Prostate gland (tissue), 2 donors: Measurements from ENCODE around the gene MYO5B.

Source experiments
- CTCF ChIP-seq, 4 experiments: fragments of 200-600 bp in 2 of 4; fragments of 450-650 bp in 2 of 4; sonication (generic) in 2 of 4; IDR thresholded peaks; 1 replicate in 3 of 4; 2 replicates in 1 of 4; pipeline ENCODE4 v1.5.1; 2016 to 2019; ENCODE audit warnings: antibody characterized with exemption in 4 of 4, mild to moderate bottlenecking in 2 of 4, moderate library complexity in 2 of 4
- POLR2A ChIP-seq: fragments of 450-650 bp; IDR thresholded peaks from one replicate; pipeline ENCODE4 v1.6.1; 2016; ENCODE audit warnings: antibody characterized with exemption, mild to moderate bottlenecking
- POLR2AphosphoS5 ChIP-seq: sonication (generic); formaldehyde crosslinking; IDR thresholded peaks from one replicate; pipeline ENCODE4 v1.6.1; 2017; ENCODE audit warnings: antibody characterized with exemption

DNA sequence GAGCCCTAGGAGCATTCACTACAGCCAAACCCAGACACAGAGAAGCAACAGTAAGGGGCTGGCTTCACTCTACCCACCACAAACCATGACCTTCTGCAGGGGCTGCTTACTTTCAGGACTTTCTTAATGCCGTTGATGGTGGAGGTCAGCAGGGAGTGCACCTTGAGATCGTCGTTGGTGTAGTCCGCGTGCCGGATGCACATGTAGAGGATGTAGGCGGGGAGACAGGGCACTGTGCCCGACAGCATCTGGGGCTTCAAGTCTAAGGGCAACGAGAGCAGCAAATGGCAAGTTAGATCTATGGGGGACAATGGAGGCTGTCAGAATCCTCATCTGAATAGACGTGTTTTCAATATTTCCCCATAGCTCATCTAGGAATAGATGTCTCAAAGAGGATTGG lies 351.8 kb downstream of the MYO5B start:
- TF ChIP-seq CTCF (IDR thresholded peaks at IDR 0.05): no peak
- TF ChIP-seq POLR2AphosphoS5: no peak
- TF ChIP-seq POLR2A: no peak
